Neutrophil (primary cell): ENCODE results near the gene PREX1.
A peak's percentile ranks its signal among the peaks of the same experiment; 100 is the strongest.

Source experiments
- H3K27ac ChIP-seq: fragments of 200-600 bp; sonication (generic); 2 replicates; pipeline ENCODE4 v1.5.1; 2016; ENCODE audit warnings: mild to moderate bottlenecking, moderate library complexity
- H3K27me3 ChIP-seq: fragments of 200-600 bp; sonication (generic); 2 replicates; pipeline ENCODE4 v1.6.0; 2016; ENCODE audit warnings: mild to moderate bottlenecking
- H3K36me3 ChIP-seq: fragments of 200-600 bp; sonication (generic); 2 replicates; pipeline ENCODE4 v1.5.1; 2017
- H3K4me1 ChIP-seq, 2 experiments: fragments of 200-600 bp in 1 of 2; sonication (generic) in 1 of 2; 1 replicate in 1 of 2; 2 replicates in 1 of 2; pipeline versions ENCODE4 v1.5.1 to v1.6.1; 2013 to 2016; ENCODE audit warnings: low read depth in 1 of 2, low read length in 1 of 2, mild to moderate bottlenecking in 1 of 2, moderate library complexity in 1 of 2; ENCODE audit not compliant: control insufficient read depth in 1 of 2, insufficient read depth in 1 of 2
- H3K4me3 ChIP-seq, 2 experiments: fragments of 200-600 bp in 1 of 2; sonication (generic) in 1 of 2; 1 replicate in 1 of 2; 2 replicates in 1 of 2; pipeline ENCODE4 v1.5.1; 2013 to 2016; ENCODE audit warnings: low read depth in 1 of 2, low read length in 1 of 2, mild to moderate bottlenecking in 1 of 2, moderate library complexity in 1 of 2
- H3K9me3 ChIP-seq: fragments of 200-600 bp; sonication (generic); 2 replicates; pipeline ENCODE4 v1.5.1; 2016
- CTCF ChIP-seq: fragments of 200-600 bp; sonication (generic); IDR thresholded peaks from 2 replicates; pipeline ENCODE4 v1.5.1; 2016; ENCODE audit warnings: antibody characterized with exemption

Gene PREX1

GRCh38 chr20:48727226-48727625 is 100.6 kb downstream of the PREX1 start:
- peaks cover 97% of the 10 kb centered on the region for H3K36me3 ChIP-seq
- peaks cover 70 to 90% of the 10 kb centered on the region in 2 experiments for H3K4me1 ChIP-seq

GRCh38 chr20:48725555-48725991 is 102.2 kb downstream of the PREX1 start:
- peaks cover 97% of the 10 kb centered on the region for H3K36me3 ChIP-seq
- no peak for TF ChIP-seq CTCF
- H3K4me1 ChIP-seq, result peaks cover 80 to 93% of the 10 kb centered on the region in 2 experiments
- peak overlapping the region; percentile 93 for H3K27ac ChIP-seq
- no peak overlapping the region for H3K4me3 ChIP-seq
- no peaks in the 10 kb centered on the region for H3K27me3 ChIP-seq
- no peaks in the 10 kb centered on the region for H3K9me3 ChIP-seq

More at GRCh38 chr20:48727226-48727625, 100.6 kb downstream of the PREX1 start:
- Histone ChIP-seq H3K27ac (peak overlapping the region; percentile 66), H3K27me3 (no peaks in the 10 kb centered on the region), H3K9me3 (no peaks in the 10 kb centered on the region), H3K4me3 (no peak overlapping the region)
- no peak for TF ChIP-seq CTCF

GRCh38 chr20:48724891-48725554 is 102.8 kb downstream of the PREX1 start:
- no peak overlapping the region for H3K4me3 ChIP-seq
- peaks cover 77 to 91% of the 10 kb centered on the region in 2 experiments for H3K4me1 ChIP-seq
- peak overlapping the region; percentile 93 for H3K27ac ChIP-seq
- no peaks in the 10 kb centered on the region for H3K27me3 ChIP-seq
- TF ChIP-seq CTCF, result no peak
- peaks cover 97% of the 10 kb centered on the region for H3K36me3 ChIP-seq
- no peaks in the 10 kb centered on the region for H3K9me3 ChIP-seq

GRCh38 chr20:48724382-48724781 is 103.4 kb downstream of the PREX1 start:
- no peaks in the 10 kb centered on the region for H3K27me3 ChIP-seq
- H3K27ac ChIP-seq, result peak overlapping the region; percentile 93
- peak overlapping the region; percentile 51 to 60 for H3K4me3 ChIP-seq
- H3K9me3 ChIP-seq, result no peaks in the 10 kb centered on the region
- no peak for TF ChIP-seq CTCF
- H3K36me3 ChIP-seq, result peaks cover 96% of the 10 kb centered on the region
- H3K4me1 ChIP-seq, result peaks cover 77 to 89% of the 10 kb centered on the region in 2 experiments

GRCh38 chr20:48723308-48724264 is 104.2 kb downstream of the PREX1 start:
- no peaks in the 10 kb centered on the region for H3K9me3 ChIP-seq
- peak overlapping the region; percentile 93 for H3K27ac ChIP-seq
- no peaks in the 10 kb centered on the region for H3K27me3 ChIP-seq
- peaks cover 96% of the 10 kb centered on the region for H3K36me3 ChIP-seq
- peaks cover 69 to 88% of the 10 kb centered on the region in 2 experiments for H3K4me1 ChIP-seq
- peak overlapping the region; percentile 51 to 60 for H3K4me3 ChIP-seq
- TF ChIP-seq CTCF, result peak; percentile 42
